ENCODE measurements around the gene MND1.

- TF ChIP-seq CTCF (IDR thresholded peaks at IDR 0.05) (no peak), POLR2A (IDR thresholded peaks at IDR 0.05) (no peak)
Measured at GRCh38 chr4:153433754-153434105, 89.2 kb downstream of the MND1 start.
